Stimulated activated CD8-positive, alpha-beta memory T cell treated with anti-CD3 and anti-CD28 coated beads, Interleukin-7, amount 100 ng/mL, for 24 hours (primary cell): Measurements from ENCODE around the gene KIF14.

Experiments used
- DNase-seq: peaks from one replicate; pipeline ENCODE4 v3.0.0-alpha.2; 2020; ENCODE audit warnings: low read depth

Gene KIF14, protein sequence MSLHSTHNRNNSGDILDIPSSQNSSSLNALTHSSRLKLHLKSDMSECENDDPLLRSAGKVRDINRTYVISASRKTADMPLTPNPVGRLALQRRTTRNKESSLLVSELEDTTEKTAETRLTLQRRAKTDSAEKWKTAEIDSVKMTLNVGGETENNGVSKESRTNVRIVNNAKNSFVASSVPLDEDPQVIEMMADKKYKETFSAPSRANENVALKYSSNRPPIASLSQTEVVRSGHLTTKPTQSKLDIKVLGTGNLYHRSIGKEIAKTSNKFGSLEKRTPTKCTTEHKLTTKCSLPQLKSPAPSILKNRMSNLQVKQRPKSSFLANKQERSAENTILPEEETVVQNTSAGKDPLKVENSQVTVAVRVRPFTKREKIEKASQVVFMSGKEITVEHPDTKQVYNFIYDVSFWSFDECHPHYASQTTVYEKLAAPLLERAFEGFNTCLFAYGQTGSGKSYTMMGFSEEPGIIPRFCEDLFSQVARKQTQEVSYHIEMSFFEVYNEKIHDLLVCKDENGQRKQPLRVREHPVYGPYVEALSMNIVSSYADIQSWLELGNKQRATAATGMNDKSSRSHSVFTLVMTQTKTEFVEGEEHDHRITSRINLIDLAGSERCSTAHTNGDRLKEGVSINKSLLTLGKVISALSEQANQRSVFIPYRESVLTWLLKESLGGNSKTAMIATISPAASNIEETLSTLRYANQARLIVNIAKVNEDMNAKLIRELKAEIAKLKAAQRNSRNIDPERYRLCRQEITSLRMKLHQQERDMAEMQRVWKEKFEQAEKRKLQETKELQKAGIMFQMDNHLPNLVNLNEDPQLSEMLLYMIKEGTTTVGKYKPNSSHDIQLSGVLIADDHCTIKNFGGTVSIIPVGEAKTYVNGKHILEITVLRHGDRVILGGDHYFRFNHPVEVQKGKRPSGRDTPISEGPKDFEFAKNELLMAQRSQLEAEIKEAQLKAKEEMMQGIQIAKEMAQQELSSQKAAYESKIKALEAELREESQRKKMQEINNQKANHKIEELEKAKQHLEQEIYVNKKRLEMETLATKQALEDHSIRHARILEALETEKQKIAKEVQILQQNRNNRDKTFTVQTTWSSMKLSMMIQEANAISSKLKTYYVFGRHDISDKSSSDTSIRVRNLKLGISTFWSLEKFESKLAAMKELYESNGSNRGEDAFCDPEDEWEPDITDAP (N-terminal part only)

DNA sequence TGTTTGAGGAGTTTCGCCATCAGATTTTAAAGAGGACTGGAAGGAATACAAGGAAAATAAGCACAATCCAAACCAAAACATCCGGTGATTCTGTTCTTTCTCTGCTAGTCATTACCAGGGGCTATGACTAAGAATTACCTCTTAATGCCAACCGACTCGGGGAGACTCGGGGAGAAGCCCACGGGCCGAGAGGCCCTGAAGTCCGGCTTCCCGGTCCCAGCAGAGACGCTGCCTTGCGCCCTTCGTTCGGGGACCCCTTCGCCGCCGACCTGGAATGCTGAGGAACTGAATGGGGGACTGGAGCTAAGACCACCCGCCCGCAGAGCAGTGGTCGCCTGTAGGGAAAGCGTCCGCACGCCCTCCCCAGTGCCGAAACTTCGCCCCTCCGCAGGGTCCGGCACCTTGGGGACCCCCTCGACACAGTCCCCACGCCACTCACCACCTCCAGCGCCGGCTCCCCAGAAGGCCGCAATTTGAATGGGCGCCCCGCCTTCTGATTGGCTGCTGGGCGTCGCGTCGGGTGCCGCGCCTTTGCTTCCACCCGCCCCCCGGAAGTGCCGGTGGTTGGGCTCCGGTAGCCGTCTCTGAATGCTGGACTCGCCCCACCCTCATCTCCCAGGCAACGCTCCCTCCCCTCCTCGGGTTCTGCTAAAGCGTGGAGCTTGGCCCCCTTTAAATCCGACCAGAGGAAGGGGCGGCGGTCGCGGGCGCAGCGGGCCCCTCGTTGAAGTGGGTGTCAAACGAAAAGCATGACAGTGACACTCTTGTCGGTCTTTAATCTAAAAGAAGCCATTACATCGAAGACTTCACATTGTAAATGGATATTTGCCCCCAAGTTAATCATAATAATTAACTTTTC is at the start of gene KIF14:
Gene KIF14 (minus strand): TSS at position 479 of the 859 bp plus-strand sequence. CDS start 2,028 bp downstream, outside the sequence.
- peak; percentile 87 for DNase-seq

DNA sequence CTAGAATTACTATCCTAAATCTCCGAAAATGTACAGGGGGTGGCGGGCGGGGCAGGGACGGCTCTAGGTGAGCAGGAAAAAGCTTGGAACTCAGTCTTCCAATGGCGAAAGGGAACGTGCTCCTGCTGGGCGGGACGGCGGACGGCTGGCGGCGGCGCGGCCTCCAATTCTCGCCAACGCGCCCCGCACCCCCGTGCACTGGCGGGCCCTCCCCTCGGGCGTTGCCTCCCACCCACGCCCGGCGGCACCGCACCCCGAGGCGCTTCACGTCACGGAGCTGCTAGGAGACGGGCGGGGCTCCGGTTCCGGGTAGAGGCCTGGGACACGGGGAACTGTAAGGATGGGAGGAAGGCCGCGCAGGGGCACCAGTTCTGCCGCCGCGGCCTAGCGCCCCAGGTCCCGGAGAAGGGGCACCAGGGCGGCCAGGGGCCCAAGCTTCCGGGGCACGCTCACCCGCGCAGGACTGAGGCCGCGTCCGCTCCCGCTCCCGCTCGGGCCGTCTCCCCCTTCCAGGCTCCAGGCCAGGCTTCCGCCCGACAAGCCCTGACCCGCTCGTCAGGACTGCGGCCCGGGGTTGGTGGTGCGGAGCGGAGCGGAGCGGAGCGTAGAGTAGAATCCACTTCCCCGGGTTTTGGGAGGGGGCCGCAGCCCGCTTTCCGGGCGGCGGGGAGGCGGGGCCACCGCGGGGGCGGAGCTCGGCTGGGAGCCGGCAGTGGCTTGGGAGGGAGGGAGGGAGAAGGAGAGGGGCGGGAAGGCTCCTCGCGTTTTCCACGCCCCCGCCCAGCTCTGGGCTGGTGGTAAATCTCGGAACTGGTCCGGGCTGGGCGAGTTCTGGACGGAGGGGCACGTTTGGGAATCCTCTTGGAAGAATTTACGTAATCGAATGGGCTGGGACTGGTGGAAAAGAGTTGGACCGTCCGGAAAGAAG is 49.0 kb upstream of the KIF14 start, which contains the start of gene DDX59:
Gene DDX59 (minus strand): TSS at position 594 of the 928 bp plus-strand sequence. CDS start 3,167 bp downstream, outside the sequence.
- peak; percentile 80 for DNase-seq

DNA sequence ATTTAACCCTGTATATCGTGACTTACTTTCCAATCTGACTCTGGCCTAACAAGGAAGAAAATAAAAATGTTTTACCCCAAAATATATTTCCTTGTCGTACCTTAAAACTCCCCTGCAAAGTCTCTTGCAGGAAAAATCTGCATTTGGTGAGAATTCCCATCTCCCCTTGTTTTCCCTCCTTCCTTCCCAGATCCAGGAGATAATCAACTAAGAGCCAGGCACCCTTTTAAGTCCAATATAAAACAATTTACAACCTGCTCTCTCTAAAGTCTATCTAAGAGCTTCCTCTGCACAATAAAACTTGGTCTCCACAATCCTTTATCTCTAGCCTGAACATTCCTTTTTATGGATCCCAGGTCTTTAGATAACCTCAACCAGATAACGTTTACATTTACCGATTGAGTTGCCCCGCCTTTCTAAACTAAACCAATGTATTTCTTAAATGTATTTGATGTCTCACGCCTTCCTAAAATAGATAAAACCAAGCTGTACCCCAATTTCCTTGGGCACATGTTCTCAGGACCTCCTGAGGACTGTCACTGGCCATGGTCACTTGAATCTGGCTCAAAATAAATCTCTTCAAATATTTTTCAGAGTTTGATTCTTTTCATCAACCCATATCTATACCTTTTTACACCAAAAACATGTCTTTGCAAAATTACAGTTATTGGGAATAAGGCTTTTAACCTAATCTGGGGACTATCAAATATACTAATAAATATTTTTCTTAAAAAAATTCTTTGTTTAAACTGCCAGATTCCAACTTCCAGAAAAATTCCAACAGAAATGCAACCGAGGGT is 48.2 kb upstream of the KIF14 start:
- no peak for DNase-seq

DNA sequence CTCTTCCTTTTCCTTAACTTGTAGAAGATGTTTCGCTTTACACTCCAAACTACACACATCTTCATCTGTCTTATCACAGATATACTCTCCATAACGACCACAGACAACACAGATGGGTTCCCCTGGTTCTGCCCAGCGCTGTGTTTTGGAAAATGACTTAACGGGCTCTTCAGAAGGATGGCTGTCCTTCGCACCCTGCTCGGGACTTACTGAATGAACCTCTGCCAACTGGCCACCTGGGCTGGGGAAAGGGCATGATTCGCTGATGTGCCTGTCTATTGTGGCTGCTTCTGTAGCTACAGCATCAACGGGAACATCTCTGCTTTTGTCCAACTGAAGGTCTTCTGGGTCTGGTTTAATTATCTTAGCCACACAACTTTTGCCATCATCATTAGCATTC is 45.8 kb upstream of the KIF14 start:
- DNase-seq, result no peak

DNA sequence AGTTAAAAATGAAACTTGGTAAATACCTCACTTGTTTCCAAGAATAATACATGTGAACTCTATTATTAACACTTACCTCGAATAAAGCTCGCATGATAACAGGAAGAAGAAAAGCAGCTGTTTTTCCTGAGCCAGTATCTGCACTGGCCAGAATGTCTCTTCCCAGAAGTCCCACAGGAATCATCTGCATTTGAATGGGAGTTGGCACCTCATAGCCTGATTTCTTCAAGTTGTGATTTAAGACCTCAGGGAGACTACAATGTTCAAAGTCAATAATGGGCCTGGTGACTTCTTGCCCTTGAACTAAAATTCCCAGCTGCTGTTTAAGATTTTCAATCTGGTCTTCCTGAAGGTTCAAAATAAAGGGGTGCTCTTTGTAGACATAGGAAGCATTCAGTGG is 45.3 kb upstream of the KIF14 start:
- DNase-seq, result no peak

DNA sequence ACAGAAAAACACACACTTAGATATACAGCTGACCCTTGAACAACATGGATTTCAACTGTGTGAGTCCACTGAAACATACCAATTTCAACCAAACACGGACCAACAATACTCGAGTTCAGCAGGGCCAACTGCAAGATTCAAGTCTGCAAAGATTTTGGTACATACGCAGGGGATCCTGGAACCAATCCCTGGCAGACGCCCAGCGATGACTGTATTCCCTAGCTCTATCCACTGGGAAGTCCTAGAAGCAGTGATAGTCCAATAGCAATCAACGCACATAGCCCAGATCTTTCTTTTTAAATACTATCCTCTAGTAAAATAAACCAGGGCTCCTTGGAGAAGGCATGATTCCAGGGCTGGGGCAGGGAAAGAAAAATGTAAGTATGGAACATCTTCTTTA is 40.2 kb upstream of the KIF14 start:
- no peak for DNase-seq

DNA sequence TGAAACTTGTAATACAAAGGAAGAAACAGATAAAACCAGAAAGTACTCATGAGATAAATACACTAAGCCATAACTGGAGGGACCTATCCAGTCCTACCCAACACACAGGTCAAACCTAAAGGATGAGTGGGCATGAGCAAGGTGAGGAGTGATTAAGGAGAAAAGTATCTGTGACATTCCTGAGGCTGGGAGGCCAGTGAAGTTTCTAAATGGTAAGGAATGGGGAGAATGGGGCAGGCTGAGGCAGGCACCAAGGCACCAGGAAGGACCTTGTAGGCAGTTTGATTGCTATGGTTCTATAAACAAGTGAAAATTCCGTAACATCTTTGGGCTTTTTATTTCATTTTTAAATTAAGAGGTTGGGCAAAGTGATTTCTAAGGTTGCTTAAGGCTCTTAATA is 38.7 kb upstream of the KIF14 start:
- DNase-seq, result no peak

DNA sequence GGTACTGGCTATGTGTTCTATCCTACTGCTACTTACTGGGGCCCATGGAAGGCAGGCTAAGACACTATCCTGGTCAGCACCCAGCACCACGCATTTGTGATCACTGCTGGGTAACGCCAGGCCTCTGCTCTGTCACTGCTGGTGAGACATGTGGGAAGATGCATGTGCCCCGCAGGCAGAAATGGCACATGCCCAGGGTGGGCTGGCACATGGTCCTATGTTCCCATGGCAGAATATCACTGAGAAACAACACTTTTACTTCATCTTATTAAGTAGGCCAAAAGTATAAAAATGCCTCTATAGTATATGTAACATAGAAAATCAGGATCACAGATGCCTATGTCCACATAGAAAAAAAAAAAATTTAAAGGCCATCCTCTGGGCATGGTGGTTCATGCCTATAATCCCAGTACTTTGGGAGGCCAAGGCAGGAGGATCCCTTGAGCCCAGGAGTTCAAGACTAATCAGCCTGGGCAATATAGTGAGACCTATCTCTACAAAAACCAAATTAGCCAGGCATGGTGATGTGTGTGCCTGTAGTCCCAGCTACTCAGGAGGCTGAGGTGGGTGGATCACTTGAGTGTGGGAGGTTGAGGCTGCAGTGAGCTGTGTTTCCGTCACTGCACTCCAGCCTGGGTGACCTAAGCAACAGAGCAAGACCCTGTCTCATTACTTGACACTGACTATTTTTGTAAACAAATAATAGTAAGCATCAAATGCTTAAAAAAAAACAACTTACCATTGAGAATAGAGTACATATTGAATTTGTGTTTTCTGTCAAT is 37.7 kb upstream of the KIF14 start:
- DNase-seq, result no peak

DNA sequence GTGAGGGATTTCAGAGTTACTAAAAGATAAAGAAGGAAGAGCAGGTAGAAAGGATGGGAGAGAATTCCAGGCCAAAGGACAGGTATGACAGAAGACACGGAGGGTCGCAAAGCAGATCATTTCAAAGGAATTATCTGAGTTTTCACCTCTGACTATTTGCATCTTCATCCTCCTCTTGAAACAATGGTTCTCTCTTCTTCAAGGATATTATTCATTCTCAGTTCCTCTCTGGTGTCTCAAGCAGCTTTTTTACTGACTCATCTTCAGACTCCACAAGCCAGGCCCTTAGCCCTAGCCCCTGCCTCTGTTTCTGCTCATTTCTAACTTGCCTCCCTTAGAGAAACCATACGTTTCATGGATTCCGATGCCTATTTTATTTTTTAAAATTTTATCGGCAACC is 34.1 kb upstream of the KIF14 start:
- no peak for DNase-seq

DNA sequence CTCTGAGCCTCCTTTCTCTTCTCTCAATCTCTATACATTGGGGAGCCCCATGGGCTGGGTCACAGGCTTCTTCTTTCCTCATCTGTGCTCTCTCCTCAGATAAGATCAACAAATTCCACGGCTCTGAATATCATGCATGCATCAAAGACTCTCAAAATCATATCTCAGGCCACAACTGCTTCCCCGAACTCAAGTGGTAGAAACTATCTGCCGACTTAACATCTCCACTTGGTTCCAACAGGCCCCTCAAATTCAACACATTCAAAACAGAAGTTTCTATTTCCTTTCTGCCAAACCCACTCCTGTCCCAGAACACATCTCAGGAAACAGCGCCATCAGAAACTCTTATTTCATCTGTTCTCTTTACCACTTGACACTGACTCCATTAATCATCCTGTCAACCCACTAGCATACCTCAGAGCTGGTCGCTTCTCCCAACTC is 32.5 kb upstream of the KIF14 start:
- no peak for DNase-seq

DNA sequence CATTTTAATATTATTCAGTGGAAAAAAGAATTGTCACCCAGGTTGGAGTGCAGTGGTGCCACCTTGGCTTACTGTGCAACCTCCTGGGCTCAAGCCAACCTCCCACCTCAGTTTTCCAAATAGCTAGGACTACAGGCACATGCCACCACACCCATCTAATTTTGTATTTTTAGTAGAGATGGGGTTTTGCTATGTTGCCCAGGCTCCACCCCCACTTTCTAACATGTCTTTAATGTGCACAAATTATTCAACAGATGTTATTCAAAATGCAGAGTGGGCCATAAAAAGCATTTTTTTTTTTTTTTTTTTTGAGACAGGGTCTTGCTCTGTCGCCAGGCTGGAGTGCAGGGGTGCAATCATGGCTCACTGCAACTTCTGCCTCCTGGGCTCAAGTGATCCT is 31.8 kb upstream of the KIF14 start:
- no peak for DNase-seq

DNA sequence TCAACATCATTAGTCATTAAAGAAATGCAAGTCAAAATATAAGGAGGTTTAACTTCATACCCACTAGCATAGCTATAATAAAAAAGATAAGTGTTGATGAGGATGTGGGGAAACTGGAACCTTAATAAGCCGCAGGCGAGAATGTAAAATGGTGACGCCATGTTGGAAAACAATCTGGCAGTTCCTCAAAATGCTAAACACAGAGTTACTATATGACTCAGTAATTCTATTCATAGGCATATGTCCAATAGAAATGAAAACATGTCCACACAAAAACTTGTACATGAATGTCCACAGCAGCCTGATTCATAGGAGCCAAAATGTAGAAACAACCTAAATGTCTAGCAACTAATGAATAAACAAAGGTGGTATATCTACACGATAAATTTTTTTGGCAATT is 26.0 kb upstream of the KIF14 start:
- DNase-seq, result no peak

DNA sequence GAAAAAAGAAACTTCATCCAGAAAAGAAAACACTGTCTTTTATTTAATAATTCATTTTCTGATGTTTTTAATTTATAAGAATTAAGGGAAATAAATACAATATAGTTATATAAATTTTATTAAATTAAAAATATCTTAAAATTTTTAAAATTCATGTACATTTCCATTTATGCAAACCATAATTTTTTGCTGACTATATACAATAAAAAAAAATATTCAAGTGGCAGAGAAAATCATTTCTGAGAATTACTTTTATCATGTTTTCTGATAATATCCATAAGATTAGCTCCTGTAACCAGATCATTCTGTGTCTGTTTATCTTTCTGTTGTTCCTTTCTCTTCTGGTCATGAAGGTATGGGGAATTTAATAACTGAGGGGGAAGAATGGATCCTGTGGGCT is 23.5 kb upstream of the KIF14 start:
- DNase-seq, result no peak

DNA sequence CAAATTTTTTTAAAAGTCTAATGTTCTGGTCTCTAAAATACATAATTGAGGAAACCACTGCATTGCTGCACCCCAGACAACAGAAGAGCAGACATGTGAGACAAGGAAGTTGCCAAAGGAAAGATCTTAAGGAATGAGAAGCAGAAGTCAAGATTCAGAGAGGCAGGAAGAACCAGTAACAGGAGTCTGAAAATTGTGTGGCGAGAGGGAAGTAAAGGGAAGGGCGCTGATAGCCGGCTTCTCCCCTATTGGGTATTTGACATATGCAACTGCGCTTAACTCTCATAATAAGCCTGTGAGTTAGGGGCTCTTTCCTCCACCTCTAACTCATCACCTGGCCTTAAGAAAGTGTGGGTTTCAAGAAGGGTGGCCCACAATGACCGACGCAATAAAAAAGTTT is 21.9 kb upstream of the KIF14 start:
- no peak for DNase-seq

DNA sequence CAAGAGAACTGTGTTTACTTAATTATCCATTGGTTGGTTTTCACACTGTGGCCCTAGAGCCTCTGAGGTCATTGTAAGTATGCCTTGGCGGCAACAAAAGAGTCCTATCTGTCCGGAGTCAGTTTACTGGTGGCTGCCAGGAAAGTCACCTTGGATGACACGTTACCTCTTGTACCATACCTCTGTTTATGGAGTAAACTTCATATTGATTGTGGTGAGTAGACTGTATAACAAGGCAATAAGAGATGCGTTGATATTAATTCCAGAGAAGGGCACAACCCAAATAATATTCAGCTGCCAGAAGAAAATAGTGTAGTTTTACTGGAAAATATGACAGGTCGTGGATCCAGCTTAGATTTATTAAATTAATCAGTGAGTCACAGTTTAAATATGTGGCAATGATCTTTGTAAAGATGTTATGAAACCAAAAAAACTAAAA is 20.4 kb upstream of the KIF14 start:
- no peak for DNase-seq

DNA sequence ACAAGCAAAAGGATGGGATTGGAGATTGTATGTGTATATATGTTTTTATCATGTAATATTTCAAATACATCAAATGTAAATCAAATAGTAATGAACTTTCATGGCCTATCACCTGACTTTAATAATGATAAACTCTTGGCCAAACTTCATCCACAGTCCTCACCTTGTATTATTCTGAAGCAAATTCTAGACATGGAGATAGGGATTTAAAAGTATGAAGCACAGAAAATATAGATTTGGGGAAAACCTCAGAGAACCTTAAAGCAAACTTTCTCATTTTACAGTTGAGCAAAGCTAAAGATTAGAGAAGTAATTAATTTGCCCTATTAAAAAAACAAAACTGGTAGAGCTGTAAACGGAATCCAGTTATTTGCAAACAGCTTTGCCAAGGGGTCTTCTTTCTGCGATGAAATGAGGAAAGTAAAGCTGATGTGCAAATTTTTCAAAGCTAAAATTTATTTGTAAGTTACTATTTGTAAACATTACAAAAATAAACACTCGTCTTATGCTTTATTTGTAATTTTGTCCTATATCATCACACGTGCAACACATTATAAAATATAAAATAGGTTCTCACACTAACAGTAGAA is 19.9 kb upstream of the KIF14 start:
- DNase-seq, result no peak

DNA sequence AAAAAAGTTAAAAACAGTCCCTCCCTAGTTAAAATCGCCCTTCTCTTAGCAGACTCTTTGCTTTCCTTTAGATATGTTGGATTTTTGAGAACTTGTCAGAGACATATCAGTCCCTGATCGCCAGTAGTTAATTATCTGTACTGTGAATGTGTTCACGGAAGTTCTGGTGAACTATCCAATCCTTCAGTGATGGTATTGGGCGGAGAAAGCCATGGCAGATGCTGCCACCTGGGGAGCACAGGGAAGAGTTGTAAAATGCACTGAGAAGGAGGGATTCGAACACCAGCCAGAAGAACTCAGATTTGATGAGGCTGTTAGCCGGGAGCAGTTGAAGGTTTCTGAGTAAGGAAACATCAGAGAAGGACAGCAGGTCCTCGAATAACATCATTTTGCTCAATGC is 17.5 kb upstream of the KIF14 start:
- DNase-seq, result no peak

DNA sequence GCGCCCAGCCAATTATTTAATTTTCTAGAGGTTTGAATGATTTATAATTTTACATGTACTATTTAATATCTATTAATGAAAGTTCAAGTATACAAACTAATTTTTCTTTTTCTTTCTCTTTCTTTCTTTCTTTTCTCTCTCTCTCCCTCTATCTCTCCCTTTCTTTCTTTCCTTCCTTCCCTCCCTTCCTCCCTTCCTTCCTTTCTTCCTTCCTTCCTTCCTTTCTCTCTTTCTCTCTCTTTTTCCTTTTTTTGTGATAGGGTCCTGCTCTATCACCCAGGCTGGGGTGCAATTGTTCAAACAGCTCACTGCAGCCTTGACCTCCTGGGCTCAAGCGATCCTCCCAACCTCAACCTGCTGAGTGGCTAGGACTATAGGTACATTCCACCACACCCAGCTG is 16.1 kb upstream of the KIF14 start:
- DNase-seq, result no peak
